CD4-positive, alpha-beta T cell treated with Interleukin-10 for 1 hour (primary cell): Measurements from ENCODE around the gene STAC3.

Experiments
- DNase-seq: peaks from one replicate; pipeline ENCODE4 v3.0.0-alpha.2; 2020

STAC3 gene

GRCh38 chr12:57222286-57223190, 28.4 kb downstream of the STAC3 start:
- DNase-seq: no peak

- DNase-seq: no peak
Measured at GRCh38 chr12:57221169-57221917, 29.6 kb downstream of the STAC3 start.

GRCh38 chr12:57220770-57221168, 30.2 kb downstream of the STAC3 start:
- no peak for DNase-seq

- no peak for DNase-seq
Measured at GRCh38 chr12:57219993-57220754, 30.8 kb downstream of the STAC3 start.

GRCh38 chr12:57219205-57219992, 31.6 kb downstream of the STAC3 start:
- DNase-seq: no peak

GRCh38 chr12:57218030-57218853, 32.7 kb downstream of the STAC3 start:
- DNase-seq: no peak

GRCh38 chr12:57216921-57217879, 33.8 kb downstream of the STAC3 start:
- DNase-seq: peak; percentile 51

- DNase-seq: peak; percentile 66
Measured at GRCh38 chr12:57216014-57216911, 34.7 kb downstream of the STAC3 start, which contains the start of gene NXPH4. TSS of gene NXPH4 (plus strand) at chr12:57216794. CDS start at chr12:57216970, 176 bp downstream.

- peak; percentile 59 for DNase-seq
Measured at GRCh38 chr12:57215668-57216013, 35.3 kb downstream of the STAC3 start.

GRCh38 chr12:57215065-57215464, 35.9 kb downstream of the STAC3 start:
- DNase-seq: no peak

GRCh38 chr12:57214398-57214781, 36.6 kb downstream of the STAC3 start:
- DNase-seq: peak; percentile 76

GRCh38 chr12:57213763-57214397, 37.1 kb downstream of the STAC3 start:
- DNase-seq: no peak

- DNase-seq: peak; percentile 88
Measured at GRCh38 chr12:57213058-57213715, 37.8 kb downstream of the STAC3 start.

GRCh38 chr12:57212701-57213057, 38.3 kb downstream of the STAC3 start:
- DNase-seq: no peak

- DNase-seq: no peak
Measured at GRCh38 chr12:57211791-57212700, 38.9 kb downstream of the STAC3 start.

- no peak for DNase-seq
Measured at GRCh38 chr12:57210926-57211692, 39.9 kb downstream of the STAC3 start.
